Keratinocyte (primary cell): ENCODE measurements around the gene CFAP20DC. TPM values are rescaled to one million over a fixed set of nuclear protein-coding genes. Genes with fewer than 3 reads are reported as not detected.

Experiments used
- DNase-seq: peaks from one replicate; pipeline ENCODE4 v3.0.0-alpha.2; 2011; ENCODE audit warnings: low read depth, missing footprints, low spot score
- FAIRE-seq: peaks from 2 replicates; lab custom pipeline; 2011; peaks lifted over from hg19 to GRCh38; lab: Jason Lieb, UNC
- H2AFZ ChIP-seq: 2 replicates; pipeline ENCODE4 v1.6.0; 2012; ENCODE audit warnings: low read length, control low read depth, inconsistent platforms; ENCODE audit not compliant: control insufficient read depth
- H3K27ac ChIP-seq: 2 replicates; pipeline ENCODE4 v1.5.1; 2011; ENCODE audit warnings: low read length; ENCODE audit not compliant: control insufficient read depth, insufficient read depth
- H3K27me3 ChIP-seq: 3 replicates; pipeline ENCODE4 v1.6.0; 2011; ENCODE audit warnings: low read length; ENCODE audit not compliant: control insufficient read depth, insufficient read depth; ENCODE audit errors: extremely low read depth
- H3K36me3 ChIP-seq, 2 experiments: 2 replicates in 1 of 2; 3 replicates in 1 of 2; pipeline ENCODE4 v1.5.1; 2011; ENCODE audit warnings: low read length in 2 of 2, mild to moderate bottlenecking in 1 of 2; ENCODE audit not compliant: control insufficient read depth in 2 of 2, insufficient read depth in 2 of 2; ENCODE audit errors: extremely low read depth in 1 of 2
- H3K4me1 ChIP-seq: 3 replicates; pipeline ENCODE4 v1.5.1; 2011; ENCODE audit warnings: low read length; ENCODE audit not compliant: control insufficient read depth, insufficient read depth; ENCODE audit errors: extremely low read depth
- H3K4me2 ChIP-seq: 3 replicates; pipeline ENCODE4 v1.6.0; 2011; ENCODE audit warnings: low read depth, low read length; ENCODE audit not compliant: control insufficient read depth, insufficient read depth; ENCODE audit errors: extremely low read depth
- H3K4me3 ChIP-seq, 3 experiments: fragments of 200-600 bp in 1 of 3; sonication (generic) in 1 of 3; 2 replicates in 2 of 3; 3 replicates in 1 of 3; pipeline ENCODE4 v1.5.1; 2011 to 2016; ENCODE audit warnings: low read length in 3 of 3, mild to moderate bottlenecking in 3 of 3, control low read depth in 2 of 3, inconsistent platforms in 1 of 3, low read depth in 1 of 3, mixed read lengths in 1 of 3, mixed run types in 1 of 3, moderate library complexity in 1 of 3; ENCODE audit not compliant: control insufficient read depth in 2 of 3, insufficient read depth in 2 of 3; ENCODE audit errors: extremely low read depth in 1 of 3
- H3K79me2 ChIP-seq: 2 replicates; pipeline ENCODE4 v1.6.0; 2012; ENCODE audit warnings: low read length; ENCODE audit not compliant: control insufficient read depth, insufficient read depth
- H3K9ac ChIP-seq: 3 replicates; pipeline ENCODE4 v1.6.0; 2011; ENCODE audit warnings: low read length; ENCODE audit not compliant: control insufficient read depth, insufficient read depth; ENCODE audit errors: extremely low read depth
- H3K9me1 ChIP-seq: 3 replicates; pipeline ENCODE4 v1.6.0; 2011; ENCODE audit warnings: low read length; ENCODE audit not compliant: control insufficient read depth, insufficient read depth; ENCODE audit errors: extremely low read depth
- H3K9me3 ChIP-seq: 2 replicates; pipeline ENCODE4 v1.5.1; 2012; ENCODE audit warnings: low read depth, low read length; ENCODE audit not compliant: control insufficient read depth
- H4K20me1 ChIP-seq: 3 replicates; pipeline ENCODE4 v1.6.0; 2011; ENCODE audit warnings: low read length; ENCODE audit not compliant: control insufficient read depth, insufficient read depth; ENCODE audit errors: extremely low read depth
- EZH2 ChIP-seq: IDR thresholded peaks from one replicate; pipeline ENCODE4 v1.6.1; 2012; ENCODE audit warnings: inconsistent platforms, mild to moderate bottlenecking, low read length, moderate library complexity
- dilution Hi-C: fragments of 300-500 bp; cut with MboI; formaldehyde crosslinking; loops from one replicate; pipeline ENCODE4 v1.7.0; 2020; ENCODE audit warnings: low sequenced_read_pairs; ENCODE audit not compliant: extremely low pct_ligation_motif_present
- polyA plus RNA-seq, 5 experiments: library from polyadenylated mRNA; depleted of rRNA in 3 of 5; stranded (reverse) in 3 of 5; stranded (forward) in 1 of 5; unstranded in 1 of 5; fragments of >200 nt; gene quantifications; 1 replicate in 1 of 5; 2 replicates in 3 of 5; 3 replicates in 1 of 5; pipeline versions ENCODE4 v1.2.1 to v1.2.3, GENCODE V29; 2011 to 2012; ENCODE audit warnings: missing spikeins in 2 of 5, low read depth in 1 of 5, low replicate concordance in 1 of 5
- TF ChIP-seq, protein P1 (sequence below), 3 experiments: IDR thresholded peaks in 1 of 3; conservative IDR thresholded peaks in 1 of 3; optimal IDR thresholded peaks in 1 of 3; 2 replicates in 2 of 3; 3 replicates in 1 of 3; pipeline versions ENCODE3 to v1.5.1; 2011; ENCODE audit warnings: low read length in 3 of 3, mild to moderate bottlenecking in 3 of 3, moderate library complexity in 2 of 3, control low read depth in 1 of 3, inconsistent platforms in 1 of 3; ENCODE audit not compliant: insufficient read depth in 2 of 3; ENCODE audit errors: extremely low read depth in 1 of 3

The CFAP20DC gene
- polyA plus RNA-seq, 1 donor (not counting 4 experiments of a cell fraction or from before 2014, with no cell fraction given) = 6.3 TPM

DNA sequence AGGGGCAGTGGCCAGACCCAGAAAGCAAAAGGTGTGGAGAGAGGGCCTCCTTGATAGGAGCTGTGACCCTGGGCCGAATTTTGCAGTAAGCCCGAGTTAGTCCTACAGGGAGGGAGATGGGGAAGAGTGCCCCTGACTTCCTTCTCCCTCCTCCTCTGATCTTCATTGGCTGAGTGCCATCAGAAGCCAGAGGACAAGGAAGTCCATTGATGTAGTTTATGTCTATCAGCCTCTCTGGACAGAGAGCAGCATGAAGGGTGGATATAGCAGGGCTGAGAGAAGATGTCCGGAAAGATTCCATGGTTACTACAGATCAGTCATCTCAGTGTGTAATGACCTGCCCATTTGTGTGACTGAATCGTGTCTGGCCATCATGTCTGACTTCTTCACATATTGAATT, 280.8 kb downstream of the CFAP20DC start:
- FAIRE-seq (no peak), DNase-seq (no peak)
- no peak overlapping the region for H2AFZ ChIP-seq

DNA sequence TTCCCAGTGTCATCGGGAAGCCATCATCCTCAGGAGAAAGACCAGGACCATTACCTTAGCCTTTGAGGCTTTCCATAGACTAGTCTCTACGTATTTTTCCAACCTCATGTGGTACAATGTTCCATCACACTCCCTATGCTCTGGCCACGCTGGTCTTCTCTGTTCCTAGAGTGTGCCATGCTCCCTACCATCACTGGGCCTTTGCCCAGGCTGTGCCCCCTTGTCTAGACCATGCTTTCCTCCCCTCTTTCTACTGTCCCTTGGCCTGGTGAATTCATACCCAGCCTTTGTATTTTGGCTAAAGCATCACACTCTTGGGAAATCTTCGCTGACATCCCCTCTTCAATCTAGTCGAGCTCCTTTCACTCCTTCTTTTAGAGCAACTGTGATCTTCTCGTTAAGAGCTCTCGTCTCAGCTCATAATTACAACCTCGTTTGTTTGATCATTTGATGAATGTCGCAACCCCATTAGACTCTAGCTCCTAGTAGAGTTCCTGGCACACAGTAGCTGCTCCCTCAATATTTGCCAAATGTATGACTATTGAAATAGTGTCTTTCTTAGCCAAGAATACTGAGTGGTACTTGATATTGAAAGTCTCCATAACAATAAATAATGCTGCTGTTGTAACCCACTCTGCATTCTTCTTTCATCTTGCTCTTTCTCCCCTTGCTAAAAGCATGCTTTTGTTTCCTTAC, 283.1 kb downstream of the CFAP20DC start:
- Histone ChIP-seq H3K79me2 (no peaks in the 10 kb centered on the region), H3K27me3 (no peaks in the 10 kb centered on the region), H3K9ac (no peak overlapping the region), H2AFZ (no peak overlapping the region), H3K27ac (no peak overlapping the region), H4K20me1 (no peaks in the 10 kb centered on the region), H3K4me1 (no peaks in the 10 kb centered on the region), H3K4me3 (no peak overlapping the region), H3K4me2 (no peak overlapping the region), H3K36me3 (no peaks in the 10 kb centered on the region), H3K9me3 (no peaks in the 10 kb centered on the region), H3K9me1 (no peaks in the 10 kb centered on the region)
- FAIRE-seq (no peak), DNase-seq (no peak)
- dilution Hi-C loops = no loop called here
- no peak for TF ChIP-seq EZH2
- TF ChIP-seq, protein P1, sequence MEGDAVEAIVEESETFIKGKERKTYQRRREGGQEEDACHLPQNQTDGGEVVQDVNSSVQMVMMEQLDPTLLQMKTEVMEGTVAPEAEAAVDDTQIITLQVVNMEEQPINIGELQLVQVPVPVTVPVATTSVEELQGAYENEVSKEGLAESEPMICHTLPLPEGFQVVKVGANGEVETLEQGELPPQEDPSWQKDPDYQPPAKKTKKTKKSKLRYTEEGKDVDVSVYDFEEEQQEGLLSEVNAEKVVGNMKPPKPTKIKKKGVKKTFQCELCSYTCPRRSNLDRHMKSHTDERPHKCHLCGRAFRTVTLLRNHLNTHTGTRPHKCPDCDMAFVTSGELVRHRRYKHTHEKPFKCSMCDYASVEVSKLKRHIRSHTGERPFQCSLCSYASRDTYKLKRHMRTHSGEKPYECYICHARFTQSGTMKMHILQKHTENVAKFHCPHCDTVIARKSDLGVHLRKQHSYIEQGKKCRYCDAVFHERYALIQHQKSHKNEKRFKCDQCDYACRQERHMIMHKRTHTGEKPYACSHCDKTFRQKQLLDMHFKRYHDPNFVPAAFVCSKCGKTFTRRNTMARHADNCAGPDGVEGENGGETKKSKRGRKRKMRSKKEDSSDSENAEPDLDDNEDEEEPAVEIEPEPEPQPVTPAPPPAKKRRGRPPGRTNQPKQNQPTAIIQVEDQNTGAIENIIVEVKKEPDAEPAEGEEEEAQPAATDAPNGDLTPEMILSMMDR (optimal IDR thresholded peaks at IDR 0.05 in 1 of 3, IDR thresholded peaks at IDR 0.05 in 1 of 3, conservative IDR thresholded peaks at IDR 0.05 in 1 of 3; ENCODE audit: extremely low read depth in 1 of 3, insufficient read depth in 2 of 3, low read length in 3 of 3) = no peak

More for the DNA sequence above, 280.8 kb downstream of the CFAP20DC start:
- Histone ChIP-seq H3K9me1 (no peaks in the 10 kb centered on the region), H3K27ac (no peak overlapping the region), H3K9ac (no peak overlapping the region), H3K4me2 (no peak overlapping the region), H3K9me3 (no peaks in the 10 kb centered on the region), H4K20me1 (no peaks in the 10 kb centered on the region), H3K36me3 (no peaks in the 10 kb centered on the region), H3K79me2 (no peaks in the 10 kb centered on the region), H3K4me3 (no peak overlapping the region), H3K4me1 (no peaks in the 10 kb centered on the region), H3K27me3 (no peaks in the 10 kb centered on the region)
- dilution Hi-C loops = no loop called here
- TF ChIP-seq, protein P1 (optimal IDR thresholded peaks at IDR 0.05 in 1 of 3, IDR thresholded peaks at IDR 0.05 in 1 of 3, conservative IDR thresholded peaks at IDR 0.05 in 1 of 3; ENCODE audit: extremely low read depth in 1 of 3, insufficient read depth in 2 of 3, low read length in 3 of 3) = no peak
- no peak for TF ChIP-seq EZH2
